ENCODE results near the gene ADARB2.
"Not testable (repeated sequence)": the region's sequence is repeated elsewhere in the genome, so short reads cannot be mapped to it uniquely, and the experiment has no call there.

ADARB2 gene

DNA sequence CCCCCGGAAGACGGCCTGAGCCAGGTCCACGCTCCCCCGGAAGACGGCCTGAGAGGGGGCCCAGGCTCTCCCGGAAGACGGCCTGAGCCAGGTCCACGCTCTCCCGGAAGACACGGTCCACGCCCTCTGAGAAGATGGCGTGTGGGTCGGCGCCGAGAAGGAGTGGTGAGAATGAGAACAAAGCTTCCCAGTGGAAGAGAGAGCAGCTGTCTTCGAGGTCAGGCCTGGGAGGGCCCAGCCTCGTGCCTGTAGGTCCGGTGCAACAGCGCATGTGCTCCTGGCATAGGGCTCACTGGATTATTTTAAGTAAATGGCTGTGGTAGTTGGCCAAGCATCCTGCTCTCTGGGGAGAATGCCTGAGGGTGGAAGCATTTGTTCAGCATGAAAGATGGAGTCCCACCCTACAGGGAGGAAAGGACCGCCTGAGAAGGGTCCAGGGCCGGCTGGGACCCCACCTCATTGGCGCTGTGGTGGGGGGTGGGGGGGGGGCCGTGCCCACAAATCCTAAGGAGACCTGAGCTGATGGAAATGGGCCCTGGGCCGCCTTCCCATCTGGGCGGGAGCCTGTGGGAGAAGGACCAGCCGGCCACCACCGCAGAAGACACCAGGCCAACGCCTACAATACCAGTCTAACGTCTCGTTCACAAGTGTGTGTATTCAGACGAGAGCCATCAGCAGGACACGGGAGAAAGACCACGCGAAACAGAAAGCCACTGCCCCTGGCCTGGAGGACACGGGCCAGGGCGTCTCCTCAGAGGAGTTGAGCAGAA lies 471.1 kb downstream of the ADARB2 start:
- no peak for DNase-seq

DNA sequence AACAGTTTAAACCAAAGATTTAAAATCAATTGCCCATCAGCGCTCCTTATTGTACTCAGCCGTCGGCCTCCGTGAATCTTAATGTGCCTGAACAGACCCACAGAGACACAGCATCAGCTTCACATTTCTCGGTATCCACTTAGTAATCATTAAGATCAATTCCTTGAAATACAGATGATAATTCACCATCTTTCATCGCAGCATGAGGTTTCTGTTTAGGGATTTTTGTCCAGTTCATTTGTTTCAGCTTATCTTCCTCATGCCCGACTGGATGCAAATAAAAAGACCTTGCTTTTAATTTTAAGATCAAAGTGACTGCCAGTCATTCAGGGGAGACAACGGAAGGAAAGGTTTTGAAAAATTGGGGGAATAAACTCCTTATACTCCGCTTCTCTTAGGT lies 473.3 kb downstream of the ADARB2 start:
- no peak for DNase-seq

DNA sequence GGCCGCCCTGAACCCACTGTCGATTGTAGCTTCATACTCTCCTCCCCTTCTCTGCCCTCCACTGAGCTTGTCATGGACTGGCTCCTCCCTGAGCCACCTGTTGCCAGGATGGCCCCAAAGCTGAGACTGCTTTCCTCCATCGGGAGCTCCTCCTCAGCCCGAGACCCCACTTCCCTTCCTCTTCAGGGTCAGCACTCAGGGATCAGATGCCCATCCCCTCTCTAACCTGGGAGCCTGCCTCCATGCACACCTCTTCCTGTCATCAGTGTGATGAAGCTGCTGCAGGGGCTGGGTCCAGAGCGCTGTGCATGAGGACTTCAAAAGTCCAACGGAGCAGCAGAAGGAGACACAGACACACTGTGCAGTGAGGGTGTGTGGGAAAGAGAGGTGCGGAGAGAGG lies 480.1 kb downstream of the ADARB2 start:
- DNase-seq, result no peak

DNA sequence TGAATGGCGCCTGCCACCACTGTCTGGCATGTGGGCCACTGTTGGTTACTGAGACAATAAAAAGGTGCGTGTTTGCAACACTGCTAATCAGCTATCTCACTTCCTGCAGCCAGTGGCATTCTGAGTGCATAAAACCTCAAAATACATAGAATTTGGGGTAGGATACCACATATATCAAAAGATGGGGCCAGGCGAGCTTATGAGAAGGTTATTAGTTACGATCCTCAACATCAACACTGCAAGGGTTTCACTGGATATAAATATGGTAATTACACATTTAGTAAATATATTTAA lies 480.9 kb downstream of the ADARB2 start:
- no peak for DNase-seq

DNA sequence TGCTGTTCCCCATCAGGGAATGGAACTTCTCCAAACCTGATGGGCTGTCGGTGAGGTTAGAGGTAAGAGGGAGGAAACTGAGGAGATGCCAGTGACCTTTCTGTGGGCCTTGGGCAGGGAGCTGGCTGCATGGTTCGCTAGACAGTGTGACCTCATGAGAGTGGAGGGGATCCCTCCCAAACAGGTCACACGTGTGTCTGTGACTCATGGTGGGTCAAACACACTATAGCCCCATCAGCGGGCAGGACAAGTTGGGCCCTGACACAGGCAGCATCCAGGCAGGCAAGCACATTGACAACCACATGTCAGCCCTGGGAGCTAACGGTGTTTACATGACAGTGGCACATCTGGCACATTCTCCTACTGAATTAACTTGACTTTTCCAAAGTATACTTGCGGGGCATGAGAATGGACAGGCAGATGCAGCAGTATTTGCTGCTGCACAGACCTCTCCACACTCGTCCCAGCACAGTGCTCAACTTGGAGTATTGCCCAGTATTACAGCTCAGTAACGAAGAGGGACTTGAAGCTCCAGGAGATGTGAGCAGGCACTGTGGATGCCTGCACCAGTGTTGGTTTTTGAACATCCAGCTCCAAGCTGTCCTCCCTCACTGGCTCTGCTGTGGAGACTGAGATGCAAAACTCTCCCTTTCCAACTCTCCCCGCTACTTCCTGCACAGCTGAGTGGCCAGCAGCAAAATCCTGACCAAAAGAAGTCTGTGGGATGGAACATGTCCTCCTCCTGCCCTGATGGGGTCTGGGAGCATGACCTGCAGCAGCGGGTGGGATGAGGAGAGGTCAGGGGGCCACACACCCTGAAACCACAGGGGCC lies 481.5 kb downstream of the ADARB2 start:
- no peak for DNase-seq

DNA sequence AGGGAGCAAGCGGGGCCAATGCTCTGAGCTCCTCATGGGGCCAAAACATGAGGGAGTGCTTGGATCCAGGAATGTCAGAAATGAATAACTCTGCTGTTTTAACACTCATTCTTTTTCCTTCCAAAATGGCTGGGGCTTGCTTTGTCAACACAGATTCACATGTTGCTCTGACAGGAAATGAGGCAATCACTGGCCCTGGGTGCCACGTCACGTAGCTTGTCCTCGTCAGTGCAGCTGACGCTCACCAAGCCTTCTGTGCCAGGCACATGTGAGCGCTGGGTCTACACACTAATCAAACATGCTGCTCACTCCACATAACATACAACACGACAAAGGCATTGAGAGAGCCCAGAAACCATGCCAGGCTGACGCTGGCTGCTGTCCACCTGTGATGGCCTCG lies 482.2 kb downstream of the ADARB2 start:
- no peak for DNase-seq

DNA sequence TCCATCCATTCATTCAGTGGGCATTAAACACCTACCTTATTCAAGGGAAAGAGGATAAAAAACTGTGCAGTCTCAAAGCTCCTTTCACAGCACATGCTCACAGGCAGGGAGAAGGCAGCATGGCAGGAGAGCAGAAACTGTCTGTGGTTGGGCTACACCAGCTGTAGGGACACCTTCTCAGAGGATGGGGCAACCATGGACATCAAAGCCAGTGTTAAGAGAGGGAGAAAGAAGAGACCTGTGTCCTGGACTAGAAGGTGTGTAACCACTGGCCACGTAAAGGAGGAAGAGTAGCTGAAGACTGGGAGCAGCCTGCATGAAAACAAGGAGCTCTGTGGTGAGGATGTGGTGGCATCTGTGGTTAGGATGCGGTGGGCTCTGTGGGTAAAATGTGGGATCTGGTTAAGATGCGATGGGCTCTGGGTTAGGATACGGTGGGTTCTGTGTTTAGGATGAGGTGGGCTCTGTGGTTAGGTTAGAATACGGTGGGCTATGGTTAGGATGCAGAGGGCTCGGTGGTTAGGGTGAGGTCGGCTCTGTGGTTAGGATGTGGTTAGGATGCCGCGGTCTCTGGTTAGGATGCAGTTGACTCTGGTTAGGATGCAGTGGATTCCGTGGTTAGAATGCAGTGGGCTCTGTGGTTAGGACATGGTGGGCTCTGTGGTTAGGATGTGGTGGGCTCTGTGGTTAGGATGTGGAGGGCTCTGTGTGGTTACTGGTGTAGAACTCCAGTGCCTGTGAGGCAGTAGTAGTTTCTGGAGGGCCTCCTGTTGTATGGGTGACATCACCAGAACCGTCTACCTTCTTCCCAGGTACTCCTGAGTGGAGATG lies 483.6 kb downstream of the ADARB2 start:
- no peak for DNase-seq

DNA sequence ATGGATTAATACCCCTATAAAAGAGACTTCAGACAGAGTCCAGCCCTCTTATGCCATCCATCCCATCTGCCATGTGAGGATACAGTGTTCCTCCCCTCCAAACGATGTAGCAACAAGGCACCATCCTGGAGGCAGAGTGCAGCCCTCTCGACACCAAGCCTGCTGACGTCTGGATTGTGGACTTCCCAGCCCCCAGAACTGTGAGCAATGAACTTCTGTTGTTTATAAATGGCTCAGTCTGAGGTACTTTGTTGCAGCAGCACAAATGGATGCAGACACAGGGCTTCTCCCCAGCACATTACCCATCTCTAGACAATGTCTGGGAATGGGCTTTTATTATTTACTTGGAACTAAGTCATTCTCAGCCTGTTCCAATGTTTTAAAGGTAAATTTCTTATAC lies 485.6 kb downstream of the ADARB2 start:
- no peak for DNase-seq

DNA sequence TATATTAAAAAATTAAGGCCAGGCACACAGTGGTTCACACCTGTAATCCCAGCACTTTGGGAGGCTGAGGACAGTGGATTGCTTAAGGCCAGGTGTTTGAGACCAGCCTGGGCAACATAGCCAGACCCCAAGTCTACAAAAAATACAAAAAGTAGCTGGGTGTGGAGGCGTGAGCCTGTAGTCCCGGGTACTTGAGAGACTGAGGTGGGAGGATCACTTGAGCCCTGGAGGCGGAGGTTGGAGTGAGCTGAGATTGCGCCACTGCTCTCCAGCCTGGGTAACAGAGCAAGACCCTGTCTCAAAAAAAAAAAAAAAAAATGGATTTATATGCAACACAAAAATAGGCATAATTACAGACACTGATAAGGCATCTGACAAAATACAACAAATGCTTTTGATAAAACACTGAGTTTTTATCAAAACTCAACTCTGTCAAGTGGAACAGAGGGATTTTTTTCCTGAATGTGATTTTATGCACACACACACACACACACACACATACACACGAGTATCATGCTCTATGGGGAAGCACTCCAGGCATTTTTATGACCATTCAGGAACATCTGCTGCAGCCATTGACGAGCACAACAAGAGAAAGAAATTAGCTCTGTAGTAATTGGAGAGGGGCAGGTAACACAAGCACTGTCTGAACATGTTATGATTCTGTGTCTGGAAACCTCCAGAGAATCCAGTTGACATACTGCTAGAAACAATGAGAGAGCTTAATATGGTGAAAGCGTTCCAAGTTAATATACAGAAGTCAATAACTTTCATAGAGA lies 488.0 kb downstream of the ADARB2 start:
- no peak for DNase-seq

DNA sequence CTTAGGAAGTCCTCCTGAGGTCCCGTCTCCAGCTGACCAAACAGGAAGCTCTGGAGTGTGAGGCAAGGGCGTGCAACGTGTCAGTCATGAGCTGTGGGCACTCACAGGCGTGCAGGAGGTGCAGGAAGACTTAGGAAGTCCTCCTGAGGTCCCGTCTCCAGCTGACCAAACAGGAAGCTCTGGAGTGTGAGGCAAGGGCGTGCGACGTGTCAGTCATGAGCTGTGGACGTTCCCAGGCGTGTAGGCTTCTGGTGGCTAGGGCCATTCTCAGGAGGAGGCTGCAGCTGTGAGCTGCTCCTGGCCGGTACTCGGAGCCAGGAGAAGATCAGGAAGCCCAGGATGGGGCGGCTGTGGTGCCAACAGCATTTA lies 489.1 kb downstream of the ADARB2 start:
- DNase-seq, result not testable (repeated sequence)

DNA sequence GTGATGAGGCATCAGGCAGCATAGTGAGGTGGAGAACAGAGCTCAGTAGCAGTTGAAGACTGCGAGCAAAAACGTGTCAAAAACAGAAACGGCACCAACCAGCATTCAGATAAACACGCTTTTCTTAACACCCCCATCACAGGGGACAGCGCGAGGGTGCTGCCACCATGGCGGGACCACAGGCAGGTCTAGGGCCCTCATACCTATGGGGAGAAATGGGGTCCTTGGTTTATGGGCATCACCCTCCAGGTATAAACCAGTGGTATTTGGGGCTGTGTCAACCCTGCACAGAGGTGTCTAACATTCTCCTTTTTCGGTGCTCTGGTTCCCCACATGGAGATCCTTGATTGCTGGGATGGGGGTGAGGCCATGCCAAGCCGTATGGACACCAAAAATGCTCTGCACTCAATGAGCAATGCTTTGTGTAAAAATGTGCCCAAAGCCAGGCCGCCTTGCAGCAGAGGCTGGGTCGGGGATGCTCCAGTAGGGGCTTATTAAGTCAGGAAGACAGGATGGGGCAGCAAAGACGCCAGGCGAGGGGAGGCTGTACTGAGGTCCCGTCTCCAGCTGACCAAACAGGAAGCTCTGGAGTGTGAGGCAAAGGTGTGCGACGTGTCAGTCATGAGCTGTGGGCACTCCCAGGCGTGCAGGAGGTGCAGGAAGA lies 489.6 kb downstream of the ADARB2 start:
- no peak for DNase-seq

DNA sequence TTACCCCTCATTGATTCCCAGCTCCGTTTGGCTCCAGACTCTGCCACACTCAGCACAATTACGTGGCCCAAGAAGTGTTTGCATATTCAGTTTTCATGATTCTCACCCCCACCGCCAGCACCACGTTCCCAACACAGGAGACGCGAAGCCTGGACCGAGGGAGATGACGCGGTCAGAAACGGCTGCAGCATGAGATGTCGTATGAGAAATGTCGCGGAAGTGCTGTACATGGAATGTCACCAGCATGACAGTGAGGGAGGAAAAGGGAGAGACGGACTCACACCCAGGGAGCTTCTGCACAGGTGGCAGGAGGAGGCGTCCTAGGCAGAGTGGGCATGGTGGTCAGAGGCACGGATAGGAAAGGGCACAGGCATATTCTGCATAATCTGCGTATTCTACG lies 492.8 kb downstream of the ADARB2 start:
- DNase-seq, result no peak

DNA sequence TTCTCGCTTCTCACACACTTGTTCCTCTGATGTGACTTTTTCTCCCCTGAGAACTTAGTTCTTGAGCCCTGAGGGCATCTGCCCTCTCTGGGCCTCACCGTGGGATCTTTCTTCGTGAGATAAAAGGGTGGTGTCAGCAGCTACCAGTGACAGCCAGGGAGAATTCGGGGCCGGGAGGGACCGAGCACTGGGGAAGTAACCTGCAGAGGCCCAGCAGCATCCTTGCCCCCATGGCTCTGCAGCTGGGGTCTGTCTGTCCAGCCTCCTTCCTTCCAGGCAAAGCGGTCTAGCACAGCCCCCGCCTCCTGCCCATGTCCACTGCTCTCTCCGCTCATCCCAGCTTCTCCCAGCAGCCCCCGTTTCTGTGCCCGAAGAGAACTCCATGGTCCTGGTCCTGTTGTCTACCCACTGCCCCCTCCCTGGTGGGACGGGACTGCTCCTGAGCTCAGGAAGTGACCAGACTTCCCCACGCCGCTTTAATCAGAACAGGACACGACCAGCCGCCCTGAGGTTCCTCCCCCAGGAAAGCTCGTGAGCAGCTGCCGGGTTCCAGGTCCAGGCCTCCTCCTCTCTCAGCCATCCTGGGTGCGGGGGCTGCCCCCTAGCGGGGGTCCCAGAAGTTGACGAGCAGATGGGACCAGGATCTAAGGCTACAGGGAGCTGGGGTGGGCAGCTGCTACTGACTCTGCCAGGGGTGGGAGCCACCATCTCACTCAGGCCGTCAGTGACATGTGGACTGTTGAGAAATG lies 493.7 kb downstream of the ADARB2 start:
- no peak for DNase-seq

DNA sequence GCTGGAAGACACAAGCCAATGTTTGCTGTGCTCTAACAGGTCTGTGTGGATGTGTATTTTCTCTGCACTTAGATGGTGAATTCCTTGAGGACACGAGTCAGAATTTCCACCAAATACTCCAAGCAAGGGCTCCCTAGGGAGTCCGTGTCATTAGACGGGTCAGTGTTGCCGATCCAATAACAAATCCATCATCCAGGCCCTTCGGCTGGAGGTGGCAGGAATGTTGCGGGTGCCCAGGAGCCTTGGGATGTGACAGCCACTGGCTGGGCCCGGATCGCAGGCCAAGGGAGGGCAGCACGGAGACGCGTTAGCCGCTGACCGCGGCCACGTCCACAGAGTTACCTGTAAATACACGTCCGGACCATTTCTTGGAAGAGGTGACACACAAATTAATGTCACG lies 494.4 kb downstream of the ADARB2 start:
- no peak for DNase-seq

DNA sequence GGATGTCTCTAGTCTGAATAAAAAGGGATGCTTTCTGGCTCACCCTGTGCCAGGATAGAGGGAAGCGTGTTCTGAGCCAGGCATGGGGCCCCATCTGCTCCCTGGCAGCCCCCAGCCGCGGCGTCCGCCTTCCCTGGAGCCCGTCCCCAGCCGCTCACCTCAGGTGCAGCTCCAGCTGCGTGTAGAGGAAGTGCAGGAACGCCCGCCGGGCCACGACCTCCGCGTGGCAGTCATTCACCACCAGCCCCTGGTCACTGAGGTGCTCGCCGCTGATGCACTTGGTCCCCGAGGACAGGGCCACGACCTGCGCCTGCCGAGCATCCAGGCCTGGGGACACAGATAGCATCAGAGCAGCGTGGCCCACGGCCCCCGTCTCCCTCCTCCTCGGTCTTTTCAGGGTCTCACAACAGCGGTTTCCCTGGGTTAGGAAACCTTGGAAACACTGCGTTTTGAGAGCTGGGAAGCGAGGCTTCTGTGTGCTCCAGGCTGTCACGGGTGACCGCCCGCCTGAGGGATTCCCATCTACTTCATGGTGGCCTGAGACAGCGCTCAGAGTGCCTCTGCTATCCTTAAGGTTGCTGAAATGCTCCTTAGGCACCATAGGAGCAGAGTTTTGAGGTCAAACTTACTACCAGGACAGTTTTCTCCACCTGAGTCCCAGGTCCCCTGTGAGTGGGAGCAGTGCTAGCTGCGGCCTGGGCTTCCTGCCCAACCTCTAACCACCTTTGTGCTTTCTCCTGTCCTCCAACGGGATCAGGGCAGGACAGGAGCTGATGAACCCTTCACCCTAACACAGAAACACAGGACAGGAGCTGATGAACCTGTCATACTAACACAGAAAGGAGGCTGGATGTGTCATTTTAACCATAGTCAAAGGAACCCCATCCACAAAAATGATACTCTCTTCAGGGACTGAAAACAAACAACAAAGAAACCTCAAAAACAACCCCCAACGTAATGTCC lies 495.1 kb downstream of the ADARB2 start:
- DNase-seq, result no peak

DNA sequence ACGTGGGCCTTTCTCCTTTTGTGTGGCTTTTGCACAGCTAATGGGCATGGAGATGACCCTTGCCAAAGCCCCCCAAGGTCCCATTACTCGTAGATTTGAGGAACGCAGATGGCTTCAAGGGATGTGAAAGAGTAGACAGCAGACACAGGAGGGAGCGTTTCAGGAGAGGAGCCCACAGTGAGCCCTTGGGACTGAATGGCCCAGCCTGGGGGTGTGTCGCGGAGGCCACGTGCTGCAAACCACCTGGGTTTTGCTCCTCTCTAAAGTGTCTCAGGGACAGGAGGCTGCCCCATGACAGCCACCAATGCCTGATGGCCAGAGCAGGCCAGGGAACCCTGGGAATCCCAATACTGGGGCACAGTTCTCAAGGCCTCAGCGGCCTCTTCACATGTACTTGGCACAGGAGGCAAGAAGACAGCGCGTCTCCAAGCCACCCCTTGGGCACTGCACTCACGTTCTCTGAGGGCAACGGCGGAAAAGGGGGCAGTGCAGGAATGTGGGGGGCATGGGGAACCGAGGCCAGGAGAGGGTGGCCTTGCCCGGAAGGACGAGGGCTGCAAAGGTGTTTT lies 495.9 kb downstream of the ADARB2 start:
- no peak for DNase-seq

DNA sequence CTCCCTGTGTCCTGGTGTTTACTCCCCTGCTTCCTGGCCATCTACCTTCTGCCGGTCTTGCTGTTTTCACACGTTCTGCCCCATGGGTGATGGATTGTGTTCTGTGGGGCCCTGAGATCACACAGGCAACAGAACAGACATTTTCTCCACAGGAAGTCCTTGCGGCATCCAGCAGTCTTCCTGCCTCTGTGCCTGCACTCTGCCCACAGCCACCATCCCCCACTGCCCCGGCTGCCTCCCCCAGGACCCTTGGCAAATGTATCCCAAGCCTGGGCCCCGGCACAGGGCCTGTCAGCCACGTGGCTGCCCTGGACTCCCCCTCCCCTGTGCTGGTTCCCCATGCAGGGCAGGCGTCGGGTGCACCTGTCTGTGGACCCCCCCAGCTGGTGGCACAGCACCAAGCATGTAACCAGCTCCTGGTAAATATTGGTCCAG lies 497.0 kb downstream of the ADARB2 start:
- DNase-seq, result no peak

DNA sequence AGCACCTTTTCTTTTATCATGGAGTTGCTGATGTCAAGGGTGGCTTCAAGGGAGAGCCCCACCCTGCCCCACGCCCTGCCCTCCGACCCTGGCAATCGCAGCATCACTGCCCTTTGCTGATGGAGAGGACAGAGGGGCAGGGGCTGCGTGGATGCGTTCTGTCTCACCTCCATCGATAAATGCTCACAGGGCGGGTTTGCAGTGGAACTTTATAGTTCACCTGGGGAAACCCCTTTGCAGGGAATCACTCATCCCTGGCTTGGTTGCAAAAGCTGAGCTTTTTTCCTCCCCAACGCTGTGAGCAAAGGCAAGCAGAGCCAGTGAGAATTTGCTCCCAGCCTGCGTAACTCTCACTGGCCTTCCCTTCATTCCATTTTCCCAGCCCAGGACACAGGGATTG lies 504.3 kb downstream of the ADARB2 start:
- no peak for DNase-seq

DNA sequence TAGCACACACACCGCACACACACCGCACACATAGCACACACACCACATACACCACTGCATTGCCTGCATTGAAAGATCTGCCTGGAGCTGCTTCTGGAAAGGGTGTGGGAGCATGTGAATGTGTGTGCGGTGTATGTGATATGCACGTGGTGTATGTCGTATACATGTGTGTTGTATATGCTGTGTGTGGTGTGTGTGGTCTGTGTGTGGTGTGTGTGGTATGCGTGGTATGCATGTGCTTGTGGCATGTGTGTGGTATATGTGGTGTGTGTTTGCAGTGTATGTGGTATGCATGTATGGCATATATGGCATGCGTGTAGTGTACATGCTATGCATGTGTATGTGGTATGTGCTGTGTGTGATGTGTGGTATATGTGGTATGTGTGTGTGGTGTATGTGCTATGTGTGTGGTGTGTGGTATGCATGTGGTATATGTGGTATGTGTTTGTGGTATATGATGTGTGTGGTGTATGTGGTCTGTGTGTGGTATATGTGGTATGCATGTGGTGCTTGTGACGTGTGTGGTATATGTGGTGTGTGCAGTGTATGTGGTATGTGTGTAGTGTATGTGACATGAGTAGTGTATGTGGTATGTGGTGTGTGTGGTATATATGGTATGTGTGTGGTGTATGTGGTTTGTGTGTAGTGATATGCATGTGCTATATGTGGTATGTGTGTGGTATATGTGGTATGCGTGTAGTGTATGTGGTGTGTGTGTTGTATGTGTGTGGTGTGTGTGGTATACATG lies 505.0 kb downstream of the ADARB2 start:
- DNase-seq, result no peak
